ENCODE results near the gene HSDL2. TPM values are rescaled to one million over a fixed set of nuclear protein-coding genes. Genes with fewer than 3 reads are reported as not detected.
A peak's percentile ranks its signal among the peaks of the same experiment; 100 is the strongest.
"Not testable (repeated sequence)": the region's sequence is repeated elsewhere in the genome, so short reads cannot be mapped to it uniquely, and the experiment has no call there.

HSDL2 gene
- polyA plus RNA-seq, 1 experiment = 47.0 TPM

- CTCF ChIA-PET = no interaction called here
- POLR2A ChIA-PET = no interaction called here
- H3K27ac ChIP-seq (ENCODE audit: low read depth, low read length) = no peak overlapping the region
- TF ChIP-seq CTCF (IDR thresholded peaks at IDR 0.05; ENCODE audit: low read depth, low read length) = no peak
- H3K9me3 ChIP-seq (ENCODE audit: control insufficient read depth, insufficient read depth, low read length) = no peaks in the 10 kb centered on the region
- no peak overlapping the region for H3K4me3 ChIP-seq (ENCODE audit: low read depth, low read length)
- DNase-seq (ENCODE audit: low read depth, low spot score) = no peak
- no peaks in the 10 kb centered on the region for H3K27me3 ChIP-seq (ENCODE audit: control insufficient read depth, insufficient read depth, low read length)
These were observed 28.4 kb downstream of the HSDL2 start for GRCh38 chr9:112408275-112408674.

DNA sequence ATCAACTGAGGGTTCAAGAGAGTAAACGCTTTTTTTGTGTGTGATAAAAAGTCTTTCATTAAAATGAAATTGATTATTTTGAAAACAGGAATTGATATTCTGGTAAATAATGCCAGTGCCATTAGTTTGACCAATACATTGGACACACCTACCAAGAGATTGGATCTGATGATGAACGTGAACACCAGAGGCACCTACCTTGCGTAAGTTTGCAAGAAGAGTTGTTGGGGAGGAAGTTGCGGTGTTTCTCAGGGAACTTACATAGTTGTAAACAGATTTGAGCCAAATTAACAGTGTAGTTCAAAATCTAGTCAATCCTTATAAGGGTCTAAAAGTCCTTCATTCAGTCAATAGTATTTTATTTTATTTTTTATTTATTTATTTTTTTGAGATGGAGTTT is 28.9 kb downstream of the HSDL2 start:
- Histone ChIP-seq H3K9me3 (ENCODE audit: control insufficient read depth, insufficient read depth, low read length) (no peaks in the 10 kb centered on the region), H3K4me3 (ENCODE audit: low read depth, low read length) (no peak overlapping the region), H3K27me3 (ENCODE audit: control insufficient read depth, insufficient read depth, low read length) (no peaks in the 10 kb centered on the region), H3K27ac (ENCODE audit: low read depth, low read length) (no peak overlapping the region)
- POLR2A ChIA-PET = no interaction called here
- CTCF ChIA-PET = no interaction called here
- DNase-seq (ENCODE audit: low read depth, low spot score) = no peak
- TF ChIP-seq CTCF (IDR thresholded peaks at IDR 0.05; ENCODE audit: low read depth, low read length) = no peak

GRCh38 chr9:112409758-112410157 is 29.9 kb downstream of the HSDL2 start:
- TF ChIP-seq CTCF (IDR thresholded peaks at IDR 0.05; ENCODE audit: low read depth, low read length) = no peak
- no peak overlapping the region for H3K27ac ChIP-seq (ENCODE audit: low read depth, low read length)
- ChIA-PET CTCF (no interaction called here), POLR2A (no interaction called here)
- no peak overlapping the region for H3K4me3 ChIP-seq (ENCODE audit: low read depth, low read length)
- no peaks in the 10 kb centered on the region for H3K9me3 ChIP-seq (ENCODE audit: control insufficient read depth, insufficient read depth, low read length)
- H3K27me3 ChIP-seq (ENCODE audit: control insufficient read depth, insufficient read depth, low read length) = no peaks in the 10 kb centered on the region
- DNase-seq (ENCODE audit: low read depth, low spot score) = no peak

GRCh38 chr9:112411626-112412027 is 31.7 kb downstream of the HSDL2 start:
- POLR2A ChIA-PET = no interaction called here

GRCh38 chr9:112413728-112414127 is 33.8 kb downstream of the HSDL2 start:
- CTCF ChIA-PET; H3K4me3 ChIP-seq (ENCODE audit: low read depth, low read length); H3K27me3 ChIP-seq (ENCODE audit: control insufficient read depth, insufficient read depth, low read length); DNase-seq (ENCODE audit: low read depth, low spot score); H3K9me3 ChIP-seq (ENCODE audit: control insufficient read depth, insufficient read depth, low read length); H3K27ac ChIP-seq (ENCODE audit: low read depth, low read length); POLR2A ChIA-PET: not testable (repeated sequence)

More at GRCh38 chr9:112411626-112412027, 31.7 kb downstream of the HSDL2 start:
- H3K4me3 ChIP-seq (ENCODE audit: low read depth, low read length) = no peak overlapping the region
- no peak for TF ChIP-seq CTCF (IDR thresholded peaks at IDR 0.05; ENCODE audit: low read depth, low read length)
- peak overlapping the region; percentile 24 for H3K27ac ChIP-seq (ENCODE audit: low read depth, low read length)
- CTCF ChIA-PET = no interaction called here
- no peak for DNase-seq (ENCODE audit: low read depth, low spot score)
- H3K9me3 ChIP-seq (ENCODE audit: control insufficient read depth, insufficient read depth, low read length) = no peaks in the 10 kb centered on the region
- no peaks in the 10 kb centered on the region for H3K27me3 ChIP-seq (ENCODE audit: control insufficient read depth, insufficient read depth, low read length)

GRCh38 chr9:112420208-112420607 is 40.3 kb downstream of the HSDL2 start:
- H3K27ac ChIP-seq (ENCODE audit: low read depth, low read length) = no peak overlapping the region
- no peak for TF ChIP-seq CTCF (IDR thresholded peaks at IDR 0.05; ENCODE audit: low read depth, low read length)
- H3K9me3 ChIP-seq (ENCODE audit: control insufficient read depth, insufficient read depth, low read length) = no peaks in the 10 kb centered on the region
- H3K4me3 ChIP-seq (ENCODE audit: low read depth, low read length) = no peak overlapping the region
- DNase-seq (ENCODE audit: low read depth, low spot score) = no peak
- CTCF ChIA-PET = interaction anchor here (1.0 kb wide), 1 partner anchor 297 kb away, joined by 3 read pairs; no protein-coding TSS in a partner anchor
- POLR2A ChIA-PET = no interaction called here
- H3K27me3 ChIP-seq (ENCODE audit: control insufficient read depth, insufficient read depth, low read length) = no peaks in the 10 kb centered on the region

Measured in AG04450 (cell line).